NCI-H2196 treated with DMSO at 0.1 percent for 48 hours (cell line): ENCODE data around the gene UBE2D2.
"Not testable (repeated sequence)": the region's sequence is repeated elsewhere in the genome, so short reads cannot be mapped to it uniquely, and the experiment has no call there.

Experiments
- DNase-seq: peaks from one replicate; lab custom pipeline; 2025; ENCODE audit not compliant: unreplicated experiment; lab: John Stamatoyannopoulos, UW

The UBE2D2 gene

GRCh38 chr5:139560752-139561654 is at the start of gene UBE2D2:
Gene UBE2D2, plus strand, starts transcription at chr5:139561339. Its CDS starts 453 bp downstream, at chr5:139561792.
- peak; percentile 92 for DNase-seq

- DNase-seq, result no peak
Observed at GRCh38 chr5:139512786-139513390, 48.3 kb upstream of the UBE2D2 start.

- DNase-seq, result peak; percentile 65
Observed at GRCh38 chr5:139513434-139513833, 47.7 kb upstream of the UBE2D2 start.

- no peak for DNase-seq
Observed at GRCh38 chr5:139513852-139514485, 47.2 kb upstream of the UBE2D2 start.

GRCh38 chr5:139514486-139514856 is 46.7 kb upstream of the UBE2D2 start:
- DNase-seq, result no peak

GRCh38 chr5:139517683-139518564 is 43.2 kb upstream of the UBE2D2 start:
- DNase-seq, result peak; percentile 76

GRCh38 chr5:139523635-139524445 is 37.3 kb upstream of the UBE2D2 start:
- DNase-seq, result no peak

- DNase-seq, result no peak
Observed at GRCh38 chr5:139524446-139524845, 36.7 kb upstream of the UBE2D2 start.

GRCh38 chr5:139524940-139525585 is 36.1 kb upstream of the UBE2D2 start:
- DNase-seq, result no peak

GRCh38 chr5:139525586-139526308 is 35.4 kb upstream of the UBE2D2 start:
- not testable (repeated sequence) for DNase-seq

- not testable (repeated sequence) for DNase-seq
Observed at GRCh38 chr5:139526309-139527089, 34.6 kb upstream of the UBE2D2 start.

GRCh38 chr5:139527090-139527470 is 34.1 kb upstream of the UBE2D2 start:
- DNase-seq, result not testable (repeated sequence)

GRCh38 chr5:139527896-139528467 is 33.2 kb upstream of the UBE2D2 start:
- DNase-seq, result not testable (repeated sequence)

- not testable (repeated sequence) for DNase-seq
Observed at GRCh38 chr5:139528695-139529094, 32.4 kb upstream of the UBE2D2 start.

- not testable (repeated sequence) for DNase-seq
Observed at GRCh38 chr5:139530079-139530478, 31.1 kb upstream of the UBE2D2 start.

- DNase-seq, result no peak
Observed at GRCh38 chr5:139531772-139532169, 29.4 kb upstream of the UBE2D2 start.

GRCh38 chr5:139543423-139543991 is 17.6 kb upstream of the UBE2D2 start:
- no peak for DNase-seq
